Measurements from ENCODE around the gene NTN3.

DNA sequence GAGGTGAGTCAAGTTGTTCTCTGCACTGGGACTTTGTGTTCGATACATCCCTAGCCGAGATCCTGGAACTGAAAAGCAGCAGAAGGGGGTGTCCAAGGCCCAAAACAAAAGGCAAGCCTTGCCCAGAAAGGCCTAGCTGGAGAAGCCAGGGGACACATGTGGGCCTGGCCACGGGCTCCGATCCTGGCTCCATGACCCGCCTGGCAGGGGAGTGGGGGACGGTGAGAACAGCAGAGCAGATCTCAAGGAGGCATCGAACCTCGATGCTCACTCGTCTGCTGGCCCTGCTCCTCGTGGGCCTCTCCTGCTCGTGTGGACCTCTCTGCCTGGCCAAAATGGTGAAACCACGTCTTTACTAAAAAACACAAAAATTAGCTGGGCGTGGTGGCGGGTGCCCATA lies 33.0 kb upstream of the NTN3 start:
- no peak for TF ChIP-seq POLR2A (IDR thresholded peaks at IDR 0.05)
- TF ChIP-seq, protein P1, sequence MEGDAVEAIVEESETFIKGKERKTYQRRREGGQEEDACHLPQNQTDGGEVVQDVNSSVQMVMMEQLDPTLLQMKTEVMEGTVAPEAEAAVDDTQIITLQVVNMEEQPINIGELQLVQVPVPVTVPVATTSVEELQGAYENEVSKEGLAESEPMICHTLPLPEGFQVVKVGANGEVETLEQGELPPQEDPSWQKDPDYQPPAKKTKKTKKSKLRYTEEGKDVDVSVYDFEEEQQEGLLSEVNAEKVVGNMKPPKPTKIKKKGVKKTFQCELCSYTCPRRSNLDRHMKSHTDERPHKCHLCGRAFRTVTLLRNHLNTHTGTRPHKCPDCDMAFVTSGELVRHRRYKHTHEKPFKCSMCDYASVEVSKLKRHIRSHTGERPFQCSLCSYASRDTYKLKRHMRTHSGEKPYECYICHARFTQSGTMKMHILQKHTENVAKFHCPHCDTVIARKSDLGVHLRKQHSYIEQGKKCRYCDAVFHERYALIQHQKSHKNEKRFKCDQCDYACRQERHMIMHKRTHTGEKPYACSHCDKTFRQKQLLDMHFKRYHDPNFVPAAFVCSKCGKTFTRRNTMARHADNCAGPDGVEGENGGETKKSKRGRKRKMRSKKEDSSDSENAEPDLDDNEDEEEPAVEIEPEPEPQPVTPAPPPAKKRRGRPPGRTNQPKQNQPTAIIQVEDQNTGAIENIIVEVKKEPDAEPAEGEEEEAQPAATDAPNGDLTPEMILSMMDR (IDR thresholded peaks at IDR 0.05): no peak
